Stimulated activated CD4-positive, alpha-beta T cell treated with anti-CD3 and anti-CD28 coated beads, Interleukin-15, amount 100 ng/mL, for 24 hours (primary cell): ENCODE data around the gene CCR7.

Source experiments
- DNase-seq: peaks from one replicate; pipeline ENCODE4 v3.0.0-alpha.2; 2020

CCR7 gene

DNA sequence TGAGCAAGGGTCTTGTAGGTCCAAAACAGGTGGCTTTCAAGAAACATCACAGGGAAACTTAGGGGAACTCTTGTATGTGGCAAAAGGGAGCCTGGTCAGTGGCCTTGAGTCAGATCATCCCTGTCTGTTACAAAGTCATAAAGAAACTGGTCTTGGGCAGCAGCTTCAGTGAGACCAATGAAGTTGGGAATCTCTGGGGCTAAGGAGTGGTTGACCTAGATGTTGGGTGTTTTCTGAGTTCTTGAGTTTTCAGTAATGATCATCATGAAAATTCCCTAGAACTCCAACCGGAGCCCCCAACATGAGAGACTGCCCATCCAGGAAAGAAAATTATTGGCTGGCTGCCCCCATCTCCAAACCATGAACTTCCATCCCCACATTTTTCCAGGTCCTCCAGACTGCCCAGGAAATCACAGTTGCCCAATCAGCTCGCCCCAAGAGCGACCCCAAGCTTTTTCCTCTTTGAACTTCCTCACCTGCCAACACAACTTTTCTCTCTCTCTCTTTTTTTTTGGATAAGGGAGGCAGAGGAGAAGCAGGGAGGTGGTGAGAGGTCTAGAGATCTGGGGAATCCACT lies 3.9 kb downstream of the CCR7 start:
- no peak for DNase-seq

DNA sequence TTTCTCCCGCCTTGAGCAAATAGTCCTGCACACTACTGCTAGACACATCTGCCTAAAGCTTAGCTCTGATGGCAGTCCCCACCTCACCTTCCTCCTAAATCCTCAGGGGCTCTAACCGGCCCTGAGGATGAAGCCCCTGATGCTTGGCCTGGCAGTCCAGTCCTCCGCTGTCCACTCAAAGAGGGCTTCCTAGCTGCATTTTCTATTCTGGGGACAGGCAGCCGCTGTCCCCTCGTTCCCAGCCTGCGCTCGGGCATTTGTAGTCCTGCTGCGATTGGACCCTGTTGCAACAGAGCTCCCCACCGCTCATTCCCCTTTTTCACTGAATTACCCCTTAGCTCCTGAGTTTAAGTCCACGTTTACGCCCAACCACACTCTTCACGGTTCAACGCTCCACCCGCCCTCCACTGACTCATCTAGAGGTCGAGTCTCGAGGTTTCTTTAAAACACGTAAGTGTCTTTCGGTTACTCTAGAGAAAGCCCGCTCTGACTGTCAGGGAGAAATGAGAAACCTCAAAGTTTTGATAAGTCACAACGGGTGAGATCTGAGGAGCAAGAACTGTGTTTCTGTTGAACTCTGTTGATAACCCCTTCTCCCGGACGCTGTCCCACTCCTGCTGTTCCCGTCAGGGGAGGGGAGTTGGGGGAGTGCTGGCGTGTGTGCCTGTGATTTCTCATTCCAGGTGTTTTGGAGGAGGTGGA lies 4.5 kb downstream of the CCR7 start:
- peak; percentile 89 for DNase-seq

DNA sequence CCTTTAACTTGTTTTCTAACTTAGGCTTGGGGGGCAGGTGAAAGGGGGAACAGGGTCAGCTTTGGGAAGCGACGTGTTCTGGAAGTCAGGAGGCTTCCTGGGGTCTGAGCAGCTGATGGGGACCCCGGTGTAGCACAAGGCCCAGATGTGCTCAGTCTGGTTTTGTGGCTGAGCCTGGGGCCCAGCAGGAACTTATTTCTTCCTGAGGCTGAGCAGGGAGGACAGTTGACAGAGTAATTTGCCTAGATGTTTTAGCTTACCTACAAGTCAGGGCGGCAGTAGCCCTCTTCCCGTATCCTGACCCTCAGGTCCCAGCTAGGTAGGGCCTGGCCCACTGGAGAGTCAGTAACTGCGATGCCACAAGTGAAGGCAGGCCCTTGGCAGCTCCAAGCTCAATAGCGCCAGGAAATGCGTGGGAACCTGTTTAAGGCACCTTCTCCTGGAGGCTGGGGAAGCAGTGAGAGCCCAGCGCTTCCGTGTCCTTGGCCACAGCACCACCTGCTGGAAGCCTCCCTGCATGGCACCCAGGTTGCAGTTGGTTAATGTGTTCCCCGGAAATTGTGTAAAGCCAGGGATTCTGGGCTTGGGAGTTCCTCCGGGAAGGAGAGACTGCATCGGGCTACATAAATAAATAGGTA lies 5.2 kb downstream of the CCR7 start:
- DNase-seq: peak; percentile 91

DNA sequence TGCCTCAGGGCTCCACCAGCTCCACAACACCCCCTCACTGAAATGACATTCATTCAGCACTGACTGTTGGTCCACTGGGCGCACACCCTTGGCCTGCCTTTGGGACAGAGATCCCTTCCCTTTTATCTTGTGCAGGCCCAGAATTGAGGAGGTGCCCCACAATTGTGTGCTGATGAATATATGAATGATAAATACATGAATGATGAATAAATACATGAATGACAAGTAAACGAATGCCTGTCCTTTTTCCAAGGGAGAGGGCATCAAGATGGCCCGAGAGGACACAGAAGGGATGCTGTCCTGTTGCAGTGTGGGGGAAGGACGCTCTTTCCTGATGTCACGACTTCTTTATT lies 5.7 kb downstream of the CCR7 start:
- no peak for DNase-seq

DNA sequence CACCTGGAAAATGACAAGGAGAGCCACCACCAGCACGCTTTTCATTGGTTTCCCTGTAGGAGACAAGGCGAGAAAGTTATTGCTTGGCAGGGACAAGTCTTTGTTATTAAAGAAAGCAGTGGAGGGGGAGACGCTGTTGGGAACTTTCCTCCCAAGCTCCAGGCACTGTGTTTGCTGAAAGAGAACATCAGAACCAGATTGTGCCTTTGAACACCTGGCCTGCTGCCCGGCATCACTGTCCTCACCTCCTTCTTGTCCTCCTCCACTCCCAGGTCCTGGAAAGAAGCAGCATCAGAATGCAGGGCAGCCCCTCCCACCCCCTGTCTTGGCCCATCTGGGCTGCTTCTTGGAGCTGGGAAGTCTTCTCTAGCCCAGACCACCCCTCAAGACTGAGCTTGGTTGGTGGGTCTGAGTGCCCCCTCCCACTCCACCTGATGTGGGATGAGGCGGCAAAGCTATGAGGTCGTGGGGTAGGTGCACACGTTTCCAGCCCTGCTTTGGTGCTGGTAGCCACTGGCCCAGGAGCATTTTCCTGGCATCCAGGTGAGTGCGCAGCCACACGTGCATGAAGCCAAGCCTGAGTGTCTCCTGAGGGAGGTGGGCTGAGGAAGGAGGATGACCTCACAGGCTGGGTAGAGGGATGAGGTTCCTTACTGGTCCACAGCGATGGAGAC lies 6.2 kb downstream of the CCR7 start:
- DNase-seq: no peak

DNA sequence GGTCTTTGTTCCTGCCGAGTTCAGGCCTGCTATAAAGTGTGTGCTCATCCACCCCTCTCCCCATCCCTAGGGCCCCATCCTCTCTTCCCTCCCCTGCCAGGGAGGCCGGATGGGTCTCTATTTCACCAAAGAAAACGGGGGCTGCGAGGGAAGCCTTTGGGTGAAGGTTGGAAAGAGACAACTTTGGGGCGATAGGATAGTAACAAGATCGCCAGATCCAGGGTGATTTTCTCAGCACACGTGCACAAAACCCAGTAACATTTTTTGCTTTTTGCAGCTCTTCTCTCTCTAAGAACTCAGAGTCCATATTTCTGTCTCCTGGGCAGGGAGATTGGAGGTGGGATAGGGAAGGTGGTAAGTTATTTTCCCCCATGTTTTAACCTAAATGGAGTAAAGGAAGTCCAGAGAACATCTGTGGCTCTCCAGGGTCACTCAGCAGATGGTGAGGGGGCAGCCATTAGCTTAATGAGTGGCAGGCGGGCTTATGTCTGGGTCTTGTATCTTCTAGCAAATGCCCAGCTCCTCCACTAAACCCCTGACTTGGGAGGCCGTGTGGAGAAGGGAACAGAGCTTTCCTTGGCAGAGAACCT lies 6.9 kb downstream of the CCR7 start:
- no peak for DNase-seq

DNA sequence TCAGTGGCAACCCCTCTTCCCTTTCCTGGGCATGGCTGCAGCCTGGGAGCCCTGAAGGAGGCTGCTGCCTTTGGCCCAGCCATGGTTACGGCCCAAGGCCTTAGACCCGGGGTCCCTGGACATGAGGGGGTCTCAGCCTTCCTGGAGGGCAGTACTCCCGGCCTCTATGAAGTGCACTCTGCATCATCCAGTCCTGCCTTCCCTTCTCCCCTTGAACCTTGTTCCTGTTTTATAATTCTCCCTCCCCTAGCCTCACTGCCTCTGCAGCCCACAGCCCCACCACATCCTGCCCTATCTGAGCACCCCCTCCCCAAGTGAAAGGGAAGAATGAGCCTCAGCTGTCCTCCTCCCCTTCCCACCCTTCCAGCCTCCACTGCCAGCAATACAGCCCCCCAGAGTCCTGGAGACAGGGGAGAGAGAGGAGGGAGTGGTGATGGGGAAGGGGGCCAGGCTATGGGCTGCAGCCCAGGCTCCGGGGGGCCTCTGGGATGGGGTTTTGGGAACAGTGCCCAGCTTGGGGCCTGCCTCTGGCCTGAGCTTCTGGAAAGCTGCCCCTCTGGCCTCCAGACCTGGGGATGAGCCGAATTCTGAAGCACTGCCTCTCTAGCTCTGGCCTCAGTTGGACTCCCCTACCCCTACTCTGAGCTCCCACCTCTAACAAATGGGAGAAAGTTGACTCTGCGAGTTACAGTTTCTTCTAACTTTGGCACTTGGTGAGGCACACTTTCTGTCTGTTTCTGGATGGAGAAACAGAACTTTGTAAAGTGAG lies 7.6 kb downstream of the CCR7 start:
- no peak for DNase-seq

DNA sequence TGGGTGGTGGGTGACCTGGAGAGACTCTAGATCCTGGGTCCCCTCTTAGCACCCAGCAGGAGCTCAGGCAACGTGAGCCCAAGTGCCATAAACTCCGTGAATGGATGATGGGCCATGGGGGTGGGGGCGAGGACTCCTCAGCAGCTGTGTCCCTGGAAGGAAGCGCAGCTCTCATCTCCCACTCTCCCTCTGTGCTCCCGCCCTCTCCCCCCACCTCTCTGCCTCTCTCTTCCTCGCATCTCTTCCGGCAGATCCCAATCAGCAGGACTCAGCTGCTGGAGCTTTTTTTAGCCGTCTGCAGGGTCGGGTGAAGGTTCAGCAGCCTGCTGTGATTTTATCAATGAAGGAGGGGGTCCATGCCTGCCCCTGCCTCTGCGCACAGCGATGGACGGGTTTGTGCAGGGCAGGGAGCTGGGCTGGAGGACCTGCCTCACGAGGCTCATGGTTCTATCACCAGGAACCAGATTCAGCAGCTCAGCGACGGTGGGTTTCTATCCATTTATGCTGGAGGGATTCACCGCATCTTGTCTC lies 8.3 kb downstream of the CCR7 start:
- no peak for DNase-seq

DNA sequence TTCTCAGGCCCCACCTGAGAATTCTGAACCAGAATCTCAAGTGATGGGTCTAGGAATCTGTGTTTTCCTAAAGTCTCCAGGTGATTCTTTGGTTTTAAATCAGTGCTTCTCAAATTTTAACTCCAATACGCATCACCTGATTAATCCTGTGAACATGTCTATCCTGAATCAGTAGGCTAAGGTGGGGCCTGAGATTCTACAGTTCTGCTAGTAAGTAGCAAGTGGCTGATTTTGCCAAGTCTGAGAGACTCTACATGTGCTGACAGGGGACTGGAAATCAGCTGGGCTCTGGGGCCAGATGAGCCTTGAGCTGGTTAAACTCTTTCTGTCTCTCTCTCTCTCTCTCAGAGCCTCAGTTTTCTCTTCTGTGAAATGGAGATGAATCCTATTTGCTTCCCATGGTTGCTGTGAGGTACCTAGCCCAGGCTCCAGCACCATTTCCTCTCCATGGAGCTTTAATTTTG lies 9.0 kb downstream of the CCR7 start:
- DNase-seq: no peak

DNA sequence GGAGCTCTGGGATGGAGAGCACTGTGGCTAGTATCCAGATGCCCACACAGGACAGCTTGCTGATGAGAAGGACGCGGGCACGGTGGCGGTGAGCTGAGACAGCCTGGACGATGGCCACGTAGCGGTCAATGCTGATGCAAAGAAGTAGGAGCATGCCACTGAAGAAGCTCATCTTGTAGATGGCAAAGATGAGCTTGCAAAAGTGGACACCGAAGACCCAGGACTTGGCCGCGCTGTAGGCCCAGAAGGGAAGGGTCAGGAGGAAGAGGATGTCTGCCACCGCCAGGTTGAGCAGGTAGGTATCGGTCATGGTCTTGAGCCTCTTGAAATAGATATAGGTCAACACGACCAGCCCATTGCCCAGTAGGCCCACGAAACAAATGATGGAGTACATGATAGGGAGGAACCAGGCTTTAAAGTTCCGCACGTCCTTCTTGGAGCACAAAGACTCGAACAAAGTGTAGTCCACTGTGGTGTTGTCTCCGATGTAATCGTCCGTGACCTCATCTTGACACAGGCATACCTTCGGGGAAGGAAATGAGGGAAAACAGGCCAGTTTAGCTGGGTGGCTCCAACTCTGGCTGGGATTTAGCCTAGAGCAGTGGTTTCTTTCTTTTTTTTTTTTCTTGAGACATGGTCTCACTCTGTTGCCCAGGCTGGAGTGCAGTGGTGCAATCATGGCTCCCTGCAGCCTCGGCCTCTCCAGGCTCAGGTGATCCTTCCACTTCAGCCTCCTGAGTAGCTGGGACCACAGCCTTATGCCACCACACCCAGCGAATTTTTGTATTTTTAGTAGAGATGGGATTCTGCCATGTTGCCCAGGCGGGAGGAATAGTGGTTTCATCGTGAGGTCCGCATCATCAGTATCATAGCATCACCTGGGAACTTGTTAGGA lies 9.7 kb downstream of the CCR7 start:
- DNase-seq: no peak

DNA sequence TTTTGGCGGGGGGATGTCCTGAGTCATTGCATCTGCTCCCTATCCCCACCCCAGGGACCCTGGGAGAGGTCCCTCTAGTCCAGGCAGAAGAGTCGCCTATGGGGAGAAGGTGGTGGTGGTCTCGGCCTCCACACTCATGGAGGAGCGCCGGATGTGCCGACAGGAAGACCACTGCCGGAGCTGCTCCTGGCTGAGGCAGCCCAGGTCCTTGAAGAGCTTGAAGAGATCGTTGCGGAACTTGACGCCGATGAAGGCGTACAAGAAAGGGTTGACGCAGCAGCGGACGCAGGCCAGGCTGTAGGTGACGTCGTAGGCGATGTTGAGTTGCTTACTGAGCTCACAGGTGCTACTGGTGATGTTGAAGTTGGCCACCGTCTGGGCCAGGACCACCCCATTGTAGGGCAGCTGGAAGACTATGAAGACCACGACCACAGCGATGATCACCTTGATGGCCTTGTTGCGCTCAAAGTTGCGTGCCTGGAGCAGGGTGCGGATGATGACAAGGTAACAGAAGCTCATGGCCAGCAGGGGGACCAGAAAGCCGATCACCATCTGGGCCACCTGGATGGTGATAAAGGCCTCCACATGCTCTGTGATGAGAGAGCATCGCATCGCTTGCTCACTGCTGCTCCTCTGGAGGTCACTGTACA lies 10.5 kb downstream of the CCR7 start:
- no peak for DNase-seq

DNA sequence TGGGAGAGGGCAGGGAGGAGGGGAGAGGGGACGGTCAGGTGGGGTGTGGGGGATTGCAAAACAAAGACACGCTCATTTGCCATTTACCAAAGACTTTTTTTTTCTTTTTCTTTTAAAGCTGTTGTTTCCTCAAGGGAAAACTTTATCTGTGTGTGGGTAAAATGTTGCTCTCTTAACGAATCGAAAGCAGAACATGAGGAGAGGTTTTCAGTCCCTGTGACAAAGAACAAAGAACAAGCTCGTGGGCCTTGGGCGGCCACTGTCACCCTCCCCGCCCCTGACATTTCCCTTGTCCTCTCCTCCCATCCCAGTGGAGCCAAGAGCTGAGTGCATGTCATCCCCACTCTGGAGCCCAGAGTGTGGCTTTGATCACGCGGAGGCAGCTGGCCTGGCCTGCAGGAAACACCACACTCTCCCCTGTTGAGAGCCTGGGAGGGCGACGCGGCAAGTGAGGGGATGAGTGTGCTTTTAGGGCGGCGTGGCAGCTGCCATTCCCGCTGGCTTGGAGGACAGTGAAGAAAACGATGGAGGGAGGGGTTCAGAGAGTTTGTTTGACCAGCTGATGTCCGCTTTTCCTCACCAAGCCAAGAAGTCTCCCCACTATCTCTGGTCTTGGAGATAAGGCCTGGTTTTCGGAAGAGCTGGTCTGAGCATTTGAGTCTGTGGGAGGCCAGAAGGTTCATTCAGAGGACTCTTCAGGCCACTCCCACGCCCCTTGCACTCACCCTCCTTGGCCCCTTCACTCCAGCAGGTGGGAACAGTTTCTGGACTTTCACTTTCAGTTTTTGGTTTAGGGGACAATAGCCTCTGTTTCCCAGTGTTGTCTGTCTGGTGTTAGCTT lies 11.4 kb downstream of the CCR7 start:
- no peak for DNase-seq

DNA sequence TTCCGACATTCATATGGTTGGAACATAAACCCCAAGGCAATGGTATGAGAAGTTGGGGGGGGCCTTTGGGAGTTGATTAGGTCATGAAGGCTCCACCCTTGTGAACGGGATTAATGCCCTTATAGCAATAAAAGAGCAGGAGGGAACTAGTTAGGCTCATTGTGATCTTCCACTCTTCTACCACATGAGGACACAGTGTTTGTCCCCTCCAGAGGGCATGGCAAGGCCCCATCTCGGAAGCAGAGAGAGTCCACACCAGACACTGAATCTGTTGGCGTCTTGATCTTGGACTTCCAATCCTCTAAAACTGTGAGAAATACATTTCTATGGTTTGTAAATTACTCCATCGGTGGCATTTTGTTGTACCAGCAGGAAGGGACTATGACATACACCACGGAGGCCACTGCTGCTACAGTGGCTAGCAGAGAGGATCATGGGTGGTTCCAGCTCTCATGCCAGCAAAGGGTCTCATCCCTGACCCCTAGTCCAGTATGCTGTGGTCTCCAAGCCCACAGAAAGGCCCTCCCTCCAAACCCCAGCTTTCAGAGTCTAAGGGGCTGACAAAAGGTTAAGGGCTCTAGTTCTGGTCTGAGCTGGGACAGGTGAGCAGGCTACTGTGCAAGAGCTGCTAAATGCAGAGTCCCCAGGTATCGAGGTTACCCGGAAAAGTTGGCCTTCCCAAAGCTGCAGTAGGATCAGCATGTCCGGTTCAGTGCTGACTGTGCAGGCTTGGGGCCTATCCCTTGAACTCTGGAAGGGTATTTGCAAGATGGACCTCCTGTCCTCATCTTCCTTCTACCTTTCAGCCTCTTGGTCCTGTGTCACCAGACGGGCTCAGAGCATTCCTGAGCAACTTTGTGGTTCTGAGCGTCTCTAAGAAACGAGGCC lies 12.2 kb downstream of the CCR7 start:
- no peak for DNase-seq

DNA sequence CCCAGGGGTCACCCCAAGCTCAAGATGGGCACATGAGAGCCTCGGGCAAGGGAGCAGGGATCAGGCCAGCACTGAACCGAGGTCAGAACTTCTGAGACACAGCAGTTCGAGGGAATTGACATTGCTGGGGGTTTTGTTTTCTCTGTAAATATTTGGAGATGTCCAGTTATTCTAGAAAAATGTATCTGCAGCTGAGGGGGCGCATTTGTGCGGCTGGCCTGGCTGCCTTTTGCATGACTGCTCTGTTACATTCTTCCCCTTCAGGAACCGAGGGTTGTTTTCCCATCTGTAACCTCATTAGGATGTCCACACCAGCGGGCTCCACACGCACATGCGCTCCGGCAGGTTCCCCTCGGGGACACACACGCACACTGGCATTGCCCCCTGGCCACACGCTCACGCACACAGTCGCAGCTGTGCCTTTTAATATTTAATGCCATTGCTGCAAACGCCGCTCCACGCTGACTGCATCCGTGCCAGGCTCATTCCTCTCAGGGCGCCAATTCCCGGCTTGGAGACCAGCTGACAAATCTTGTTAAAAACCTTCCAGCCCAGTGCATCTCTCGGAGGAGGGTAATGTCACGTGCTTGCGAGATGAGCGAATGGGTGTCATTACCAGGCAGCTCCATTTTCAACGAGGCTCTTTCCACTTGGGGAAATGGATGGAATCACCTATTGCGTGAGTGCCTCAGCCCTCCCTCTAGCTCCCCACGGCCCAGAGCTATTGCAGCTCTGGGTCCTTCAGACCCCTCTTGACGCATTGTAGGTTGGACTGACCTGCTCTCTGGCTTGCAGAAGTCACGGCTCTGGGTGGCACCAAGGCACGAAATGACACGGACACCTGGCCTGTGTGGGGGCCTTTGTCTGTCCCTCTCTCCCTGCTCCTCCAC lies 13.1 kb downstream of the CCR7 start:
- DNase-seq: no peak

DNA sequence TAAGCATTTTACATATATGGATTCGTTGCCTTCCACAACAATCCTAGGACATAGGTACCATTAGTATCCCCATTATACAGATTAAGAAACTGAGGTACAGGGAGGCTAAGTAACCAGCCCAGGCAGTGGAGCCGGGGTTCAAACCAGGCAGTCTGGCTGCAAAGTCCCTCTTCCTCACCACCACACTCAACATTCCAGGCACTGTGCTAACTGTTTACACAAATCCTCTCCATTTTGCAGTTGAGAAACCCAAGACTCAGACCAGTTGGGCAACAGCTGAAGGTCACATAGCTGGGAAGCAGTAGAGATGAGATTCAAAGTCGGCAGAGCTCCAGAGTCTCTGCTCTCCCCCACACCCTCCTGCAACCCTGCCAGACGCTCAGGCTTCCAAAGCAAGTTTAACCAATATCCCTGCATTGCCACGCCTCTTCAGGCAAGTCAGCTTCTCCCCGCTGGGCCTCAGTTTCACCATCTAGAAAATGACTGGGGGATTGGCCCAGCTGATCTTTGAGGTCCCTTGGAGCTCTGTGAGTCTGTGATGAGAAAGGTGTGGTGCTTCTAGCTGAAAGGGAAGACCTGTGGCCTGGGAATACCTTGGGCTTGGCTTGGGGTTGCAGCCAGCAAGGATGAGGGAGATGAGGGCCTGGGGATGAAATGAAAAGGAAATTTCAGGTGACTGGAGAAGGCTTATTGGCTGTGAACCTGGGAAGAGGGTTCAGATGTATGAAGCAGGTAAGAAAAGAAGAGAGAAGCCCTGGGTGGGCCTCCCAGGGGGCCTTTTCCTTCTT lies 14.0 kb downstream of the CCR7 start:
- DNase-seq: no peak

DNA sequence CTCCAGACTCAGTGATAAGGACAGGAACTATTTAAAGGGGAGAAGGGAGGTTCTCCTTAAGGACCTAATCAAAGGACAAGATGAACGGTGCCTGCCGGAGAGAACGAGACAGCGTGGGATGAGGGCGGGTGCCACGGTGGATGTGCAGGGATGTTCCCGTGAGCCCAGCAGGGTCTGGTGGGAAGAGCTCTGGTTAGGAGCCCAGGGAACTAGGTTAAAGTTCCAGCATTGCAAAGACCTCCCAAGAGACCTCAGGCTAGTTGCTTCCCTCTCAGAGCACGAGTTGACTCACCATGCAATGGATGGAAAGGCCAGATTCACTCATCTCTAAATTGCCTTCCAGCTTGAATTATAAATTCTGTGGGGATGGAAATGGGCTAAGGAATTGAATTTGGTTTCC lies 14.7 kb downstream of the CCR7 start:
- DNase-seq: no peak
